NCI-H187 treated with DMSO at 0.1 percent for 48 hours (cell line): ENCODE data around the gene B4GALT7.
"Not testable (repeated sequence)": the region's sequence is repeated elsewhere in the genome, so short reads cannot be mapped to it uniquely, and the experiment has no call there.

Source experiments
- DNase-seq: peaks from one replicate; lab custom pipeline; 2025; lab: John Stamatoyannopoulos, UW

B4GALT7 gene, protein sequence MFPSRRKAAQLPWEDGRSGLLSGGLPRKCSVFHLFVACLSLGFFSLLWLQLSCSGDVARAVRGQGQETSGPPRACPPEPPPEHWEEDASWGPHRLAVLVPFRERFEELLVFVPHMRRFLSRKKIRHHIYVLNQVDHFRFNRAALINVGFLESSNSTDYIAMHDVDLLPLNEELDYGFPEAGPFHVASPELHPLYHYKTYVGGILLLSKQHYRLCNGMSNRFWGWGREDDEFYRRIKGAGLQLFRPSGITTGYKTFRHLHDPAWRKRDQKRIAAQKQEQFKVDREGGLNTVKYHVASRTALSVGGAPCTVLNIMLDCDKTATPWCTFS

DNA sequence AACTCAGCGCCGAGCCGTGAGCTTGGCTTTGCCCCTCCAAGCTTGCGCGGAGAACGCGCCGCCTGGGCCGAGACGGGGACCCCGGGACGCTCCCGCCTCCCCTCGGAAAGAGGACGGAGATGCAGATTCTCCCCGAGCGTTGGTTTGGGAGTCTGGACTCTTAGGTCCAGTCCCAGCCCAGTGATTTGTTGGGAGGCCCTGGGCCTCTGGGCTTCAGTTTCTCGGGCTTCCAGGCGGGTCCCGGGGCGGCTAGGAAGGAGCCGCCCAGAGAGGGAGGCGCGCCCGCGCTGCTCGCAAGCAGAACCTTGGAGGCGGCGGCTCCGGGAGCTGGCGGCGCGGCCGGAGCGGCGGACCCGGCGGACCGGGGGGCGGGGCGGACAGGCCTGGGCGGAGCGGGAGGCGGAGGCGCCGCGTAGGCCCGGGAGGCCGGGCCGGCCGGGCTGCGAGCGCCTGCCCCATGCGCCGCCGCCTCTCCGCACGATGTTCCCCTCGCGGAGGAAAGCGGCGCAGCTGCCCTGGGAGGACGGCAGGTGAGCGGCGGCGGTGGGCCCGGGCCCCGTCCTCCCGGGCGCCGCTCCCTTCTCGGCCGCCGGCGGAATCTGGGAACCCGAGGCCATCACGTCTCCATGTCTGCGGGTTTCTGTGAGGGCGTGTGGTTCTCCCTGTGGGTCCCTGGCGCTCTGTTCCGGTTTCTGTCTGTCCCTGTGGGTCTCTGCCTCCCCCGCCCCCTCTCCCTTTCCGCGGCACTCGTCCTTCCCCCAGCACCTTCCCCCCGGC lies at the start of gene B4GALT7:
TSS of gene B4GALT7 (plus strand) at position 402 of the 777 bp plus-strand sequence. CDS start at position 481, 79 bp downstream.
- DNase-seq = no peak

DNA sequence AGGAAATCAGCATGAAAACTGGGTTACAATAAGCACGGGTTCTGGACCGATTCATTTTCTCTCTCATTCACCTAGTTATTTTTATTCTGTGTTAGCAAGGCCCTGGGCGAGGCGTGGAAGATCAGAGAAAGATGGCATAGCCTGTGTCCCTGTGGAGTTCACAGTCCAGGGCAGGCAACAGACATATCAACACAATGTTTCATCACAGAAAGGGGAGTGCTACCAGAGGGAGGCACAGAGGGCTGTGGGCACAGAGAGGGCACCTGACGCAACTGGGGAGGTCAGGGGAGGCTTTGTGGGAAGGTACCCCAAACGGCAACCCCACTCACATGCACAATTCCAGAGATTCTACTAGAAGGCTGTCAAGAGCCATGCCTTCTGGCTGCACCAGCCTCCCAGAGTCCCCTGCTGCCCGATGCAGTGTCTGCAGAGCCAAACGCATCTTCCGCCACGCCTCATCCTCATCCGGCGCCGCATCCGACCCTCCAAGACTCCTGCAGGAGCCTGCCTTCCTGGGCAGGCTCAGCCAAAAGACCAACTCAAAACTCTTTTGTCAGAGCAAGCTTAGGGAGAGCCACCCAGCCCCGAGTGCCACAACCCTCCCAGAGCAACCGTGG lies 47.0 kb upstream of the B4GALT7 start:
- DNase-seq = no peak

DNA sequence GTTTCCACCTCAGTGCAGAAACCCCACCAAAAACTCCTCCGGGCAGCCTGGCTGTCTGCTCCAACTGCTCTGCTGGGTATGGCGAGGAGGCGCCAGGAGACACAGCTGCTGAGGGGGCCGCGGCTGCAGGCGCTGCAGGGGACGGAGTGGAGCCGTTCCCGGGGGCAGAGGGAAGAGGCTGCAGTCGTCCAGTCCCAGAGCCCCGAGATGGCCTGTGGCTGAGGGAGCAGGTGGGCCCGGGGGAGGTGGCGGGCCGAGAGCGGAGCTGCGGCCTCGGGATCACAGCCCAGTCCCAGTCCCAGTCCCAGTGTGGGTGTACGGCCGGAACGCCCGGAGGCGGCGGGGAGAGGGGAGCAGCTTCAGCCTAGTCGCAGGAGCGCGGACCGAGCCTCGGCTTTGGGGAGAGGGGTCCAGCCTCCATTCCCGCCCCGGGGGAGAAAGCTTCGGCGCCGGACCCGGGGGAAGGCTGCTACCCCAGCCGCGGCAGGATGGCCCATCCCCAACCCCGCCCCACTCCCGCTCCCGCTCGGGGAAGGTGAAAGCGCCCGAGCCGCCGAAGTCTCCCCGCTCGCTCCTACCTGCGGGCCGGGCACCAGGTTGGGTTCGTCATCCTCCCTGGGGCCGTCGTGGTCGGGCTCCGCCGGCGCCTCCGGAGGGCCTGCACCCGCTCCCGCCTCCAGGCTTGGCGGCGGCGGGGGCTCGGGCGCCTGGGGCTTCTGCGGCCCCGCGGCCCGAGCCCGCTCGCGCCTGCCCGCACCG lies 46.1 kb upstream of the B4GALT7 start:
- no peak for DNase-seq

DNA sequence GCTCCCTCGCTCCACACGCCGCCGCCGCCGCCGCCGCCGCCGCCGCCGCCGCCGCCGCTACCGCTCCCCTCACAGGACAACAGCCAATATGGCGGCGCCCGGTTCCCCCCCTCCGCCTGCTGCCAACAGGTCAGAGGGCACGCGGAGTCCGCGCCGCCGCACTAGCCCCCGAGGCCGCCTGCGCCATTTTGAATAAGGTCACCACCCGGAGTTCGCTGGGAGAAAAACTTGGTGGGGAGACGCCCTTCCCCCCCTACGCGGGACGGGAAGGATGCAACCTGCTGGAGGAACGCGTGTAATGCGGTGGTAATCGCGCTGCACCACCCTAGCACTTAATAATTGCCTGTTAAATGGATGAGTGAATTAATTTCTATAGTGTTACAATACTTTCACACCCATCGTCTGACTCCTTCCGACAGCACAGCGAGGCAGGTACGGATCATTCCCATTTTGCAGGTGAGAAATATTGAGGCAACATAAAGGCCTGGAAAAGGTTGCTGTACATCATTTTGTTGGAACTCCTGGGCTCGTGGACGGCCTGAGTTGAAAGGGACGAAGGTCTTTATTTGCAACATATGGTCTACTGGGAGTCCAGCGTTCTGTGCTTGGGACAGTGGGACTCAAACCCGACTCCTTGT lies 45.3 kb upstream of the B4GALT7 start, which contains the start of gene FAM193B:
TSS of gene FAM193B (minus strand) at position 90 of the 638 bp plus-strand sequence. CDS start 105 bp downstream, outside the sequence.
- DNase-seq = peak; percentile 8

DNA sequence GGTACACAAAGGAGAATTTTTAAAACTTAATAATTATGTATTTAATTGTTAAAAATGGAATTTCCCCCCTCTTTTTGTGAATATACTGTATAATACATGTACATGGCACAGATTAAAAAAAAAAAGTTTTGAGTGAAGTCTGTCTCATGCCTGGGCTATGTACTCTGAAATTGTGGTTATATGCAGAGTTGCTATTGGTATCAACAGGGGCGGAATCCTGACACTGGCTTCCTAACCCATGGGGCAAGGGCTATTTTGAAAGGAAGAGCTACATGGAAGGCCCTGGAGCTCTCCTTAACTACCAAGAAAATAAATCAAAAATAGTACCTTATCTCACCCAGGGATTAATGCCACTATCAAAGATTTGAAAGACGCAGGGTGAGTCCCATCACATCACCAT lies 44.7 kb upstream of the B4GALT7 start:
- DNase-seq = no peak

DNA sequence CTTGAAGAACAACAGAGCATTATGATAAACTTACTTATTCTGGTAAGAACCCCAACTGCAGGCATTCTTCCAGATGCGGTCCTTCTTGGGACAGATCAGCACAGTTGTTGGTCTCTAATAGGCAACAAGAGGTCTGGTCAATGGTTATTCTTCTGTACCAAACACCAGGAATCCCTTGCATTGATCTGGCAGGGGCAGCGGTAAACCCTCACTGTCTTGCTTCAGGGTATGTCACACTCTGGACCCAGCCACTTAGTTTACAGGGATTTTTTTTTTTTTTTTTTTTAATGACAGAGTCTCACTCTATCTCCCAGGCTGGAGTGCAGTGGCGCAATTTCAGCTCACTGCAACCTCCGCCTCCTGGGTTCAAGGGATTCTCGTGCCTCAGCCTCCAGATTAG lies 44.3 kb upstream of the B4GALT7 start:
- DNase-seq = no peak

DNA sequence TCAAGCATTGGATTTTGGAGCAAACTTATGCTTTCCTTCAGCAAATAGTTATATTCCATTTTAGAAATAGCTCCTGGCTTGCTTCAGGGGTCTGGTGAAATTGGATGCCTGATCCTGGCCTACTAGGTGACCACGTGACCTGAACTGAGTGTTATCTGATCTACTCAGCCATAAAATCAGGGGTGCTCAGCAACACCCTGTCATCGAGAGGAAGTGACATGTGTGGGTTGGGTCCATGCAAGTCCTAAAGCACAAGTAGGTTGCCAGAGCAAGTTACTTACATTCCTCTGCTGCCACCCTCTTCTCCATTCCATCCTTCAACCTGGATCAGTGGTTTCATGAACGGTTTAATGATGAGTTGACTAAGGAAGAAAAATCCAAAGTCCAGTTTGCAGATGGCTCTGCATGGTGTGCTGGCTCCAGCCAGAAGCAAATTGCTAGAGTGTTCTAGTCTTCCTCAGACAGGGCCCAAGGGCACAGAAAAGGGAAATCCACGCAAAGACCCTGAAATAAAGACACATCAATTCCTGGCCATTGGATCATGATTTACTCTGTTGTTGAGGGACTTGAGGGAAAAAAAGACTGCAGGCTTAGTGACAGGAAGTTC lies 42.8 kb upstream of the B4GALT7 start:
- no peak for DNase-seq

DNA sequence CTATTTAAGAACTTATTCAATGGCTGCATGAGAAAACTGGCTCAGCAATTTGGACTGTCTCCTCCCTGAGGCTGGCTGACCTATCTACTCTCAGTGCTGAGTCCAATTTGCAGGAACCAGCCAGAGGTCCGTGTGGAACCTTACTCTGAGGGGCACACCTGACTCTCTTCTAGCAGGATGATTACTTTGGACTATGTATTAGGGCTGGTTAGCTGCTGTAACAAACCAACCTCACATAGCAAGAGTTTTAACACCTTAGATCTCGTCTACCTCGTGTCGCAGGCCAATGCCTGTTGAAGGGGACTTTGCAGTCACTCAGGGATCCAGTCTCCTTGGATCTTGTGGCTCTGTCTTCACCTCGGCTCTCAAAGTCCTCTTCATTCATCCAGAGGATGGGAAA lies 42.1 kb upstream of the B4GALT7 start:
- no peak for DNase-seq

DNA sequence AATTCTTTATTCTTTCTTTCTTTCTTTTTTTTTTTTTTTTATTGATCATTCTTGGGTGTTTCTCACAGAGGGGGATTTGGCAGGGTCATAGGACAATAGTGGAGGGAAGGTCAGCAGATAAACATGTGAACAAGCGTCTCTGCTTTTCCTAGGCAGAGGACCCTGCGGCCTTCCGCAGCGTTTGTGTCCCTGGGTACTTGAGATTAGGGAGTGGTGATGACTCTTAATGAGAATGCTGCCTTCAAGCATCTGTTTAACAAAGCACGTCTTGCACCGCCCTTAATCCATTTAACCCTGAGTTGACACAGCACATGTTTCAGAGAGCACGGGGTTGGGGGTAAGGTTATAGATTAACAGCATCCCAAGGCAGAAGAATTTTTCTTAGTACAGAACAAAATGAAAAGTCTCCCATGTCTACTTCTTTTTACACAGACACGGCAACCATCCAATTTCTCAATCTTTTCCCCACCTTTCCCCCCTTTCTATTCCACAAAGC lies 40.4 kb upstream of the B4GALT7 start:
- not testable (repeated sequence) for DNase-seq

DNA sequence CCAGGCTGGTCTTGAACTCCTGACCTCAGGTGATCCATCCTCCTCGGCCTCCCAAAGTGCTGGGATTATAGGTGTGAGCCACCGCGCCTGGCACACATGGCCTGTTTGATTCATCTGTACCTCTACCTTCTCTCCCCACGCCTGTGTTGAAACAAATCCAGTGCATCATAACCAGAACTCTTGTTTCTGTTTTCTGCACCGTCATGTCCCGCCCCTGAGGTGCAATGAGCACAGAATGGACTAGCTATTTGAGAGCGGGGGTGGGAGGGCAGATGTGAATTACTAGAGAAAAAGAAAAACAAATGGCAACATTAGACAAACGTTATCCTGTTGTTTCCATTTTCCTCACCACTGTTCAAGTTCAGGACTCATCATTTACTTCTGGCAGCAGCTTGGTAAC lies 34.9 kb upstream of the B4GALT7 start:
- DNase-seq = no peak

DNA sequence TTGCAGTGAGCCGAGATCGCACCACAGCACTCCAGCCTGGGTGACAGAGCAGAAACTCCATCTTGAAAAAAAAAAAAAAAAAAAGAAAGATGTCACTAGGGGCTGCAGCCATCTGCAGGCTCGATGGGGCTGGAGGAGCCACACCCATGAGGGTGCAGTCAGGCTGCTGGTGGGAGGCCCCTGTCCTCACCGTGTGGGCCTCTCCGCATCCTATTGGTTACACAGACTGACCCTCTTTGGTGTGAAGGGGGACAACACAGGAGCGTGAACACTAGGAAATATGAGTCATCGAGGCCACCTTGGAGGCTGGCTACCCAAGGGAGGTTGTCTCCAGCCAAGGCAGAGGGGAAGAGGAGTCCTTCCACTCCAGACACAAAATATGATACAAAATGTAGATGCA lies 31.6 kb upstream of the B4GALT7 start:
- no peak for DNase-seq

DNA sequence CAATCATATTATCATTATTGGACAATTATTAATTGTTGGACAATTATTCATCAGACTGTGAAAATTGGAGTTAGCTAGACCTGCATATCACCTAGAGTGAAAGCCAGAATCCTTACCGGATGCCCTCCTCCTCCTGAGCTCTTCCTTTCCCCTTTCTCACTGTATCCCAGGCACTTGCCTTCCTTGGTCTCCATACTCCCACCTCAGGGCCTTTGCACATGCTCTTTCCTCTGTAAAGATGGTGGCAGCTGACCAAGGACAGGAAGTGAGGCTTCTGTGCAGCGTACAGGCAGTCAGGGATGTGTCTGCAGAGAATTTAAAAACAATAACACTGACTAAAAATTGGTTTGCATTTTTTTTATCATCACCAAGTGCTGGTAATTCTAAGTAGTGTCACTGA lies 30.0 kb upstream of the B4GALT7 start:
- DNase-seq = no peak

DNA sequence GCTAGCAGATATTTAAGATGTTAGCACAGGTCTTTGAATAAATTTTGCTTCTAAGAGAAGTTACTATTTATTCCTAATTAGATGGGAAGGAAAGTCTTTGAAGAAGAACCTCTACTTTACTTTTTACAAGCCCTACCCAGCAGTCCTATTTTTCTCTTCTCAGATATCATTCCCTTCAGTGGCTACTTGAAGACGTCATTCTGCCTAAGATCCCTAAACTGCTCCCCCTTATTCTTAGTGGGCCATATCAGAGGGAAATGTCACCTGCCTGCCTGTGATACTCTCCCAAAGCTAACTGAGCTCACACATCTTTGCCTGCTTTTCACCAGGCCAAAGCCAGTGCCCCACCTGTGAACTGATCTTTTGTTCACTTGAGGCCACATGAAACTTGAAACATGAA lies 24.4 kb upstream of the B4GALT7 start:
- DNase-seq = no peak

DNA sequence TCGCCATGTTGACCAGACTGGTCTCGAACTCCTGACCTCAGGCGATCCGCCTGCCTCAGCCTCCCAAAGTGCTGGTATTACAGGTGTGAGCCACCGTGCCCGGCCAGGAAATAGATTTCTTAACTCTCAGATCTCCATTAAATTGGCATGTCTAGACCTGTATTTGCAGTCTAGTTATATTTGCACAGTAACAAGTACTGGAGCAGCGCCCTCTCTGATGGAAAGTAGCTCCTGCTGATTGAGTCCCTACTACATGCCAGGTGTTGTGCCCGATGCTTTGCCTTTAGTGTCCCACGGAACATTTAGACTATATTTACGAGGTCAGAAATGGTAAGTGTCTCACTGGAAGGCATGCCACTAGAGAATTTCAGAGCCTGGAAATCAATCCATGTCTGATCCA lies 23.8 kb upstream of the B4GALT7 start:
- DNase-seq = no peak

DNA sequence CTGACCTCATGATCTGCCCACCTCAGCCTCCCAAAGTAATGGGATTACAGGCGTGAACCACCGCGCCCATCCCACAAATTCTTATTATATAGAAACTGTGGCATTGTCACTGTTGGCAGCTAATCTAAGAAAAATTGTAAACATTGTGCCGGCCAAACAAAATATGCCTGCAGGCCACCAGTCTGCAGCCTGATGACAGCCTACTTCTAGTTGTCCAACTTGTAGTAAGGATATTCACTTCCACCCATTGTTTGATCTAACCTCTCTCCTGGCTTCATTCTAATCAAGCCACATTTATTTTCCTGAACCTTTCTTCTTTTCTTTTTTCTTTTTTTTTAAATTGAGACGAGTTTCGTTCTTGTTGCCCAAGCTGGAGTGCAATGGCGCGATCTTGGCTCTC lies 21.6 kb upstream of the B4GALT7 start:
- no peak for DNase-seq

DNA sequence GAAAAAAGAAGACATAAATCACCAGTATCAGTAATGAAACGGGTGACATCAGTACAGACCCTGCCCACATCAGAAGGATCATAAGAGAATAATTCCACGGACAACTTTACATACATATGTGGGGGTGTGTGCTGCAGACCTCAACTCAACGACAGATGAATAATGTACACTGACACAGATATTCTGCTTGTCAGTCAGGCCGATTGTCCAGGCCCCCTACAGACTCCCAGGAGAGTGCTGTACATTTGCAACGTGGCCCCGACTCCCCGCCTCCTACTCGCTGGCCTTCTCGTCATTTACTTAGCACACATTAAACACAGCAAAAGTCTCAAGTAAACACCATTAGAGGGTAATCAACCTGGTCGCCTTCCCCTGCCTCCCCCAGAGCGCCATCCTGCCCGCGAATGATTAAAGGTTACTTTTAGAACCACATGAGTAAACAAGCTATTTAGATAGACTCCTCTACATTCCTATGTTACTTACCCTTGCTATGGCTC lies 11.5 kb upstream of the B4GALT7 start:
- DNase-seq = no peak

DNA sequence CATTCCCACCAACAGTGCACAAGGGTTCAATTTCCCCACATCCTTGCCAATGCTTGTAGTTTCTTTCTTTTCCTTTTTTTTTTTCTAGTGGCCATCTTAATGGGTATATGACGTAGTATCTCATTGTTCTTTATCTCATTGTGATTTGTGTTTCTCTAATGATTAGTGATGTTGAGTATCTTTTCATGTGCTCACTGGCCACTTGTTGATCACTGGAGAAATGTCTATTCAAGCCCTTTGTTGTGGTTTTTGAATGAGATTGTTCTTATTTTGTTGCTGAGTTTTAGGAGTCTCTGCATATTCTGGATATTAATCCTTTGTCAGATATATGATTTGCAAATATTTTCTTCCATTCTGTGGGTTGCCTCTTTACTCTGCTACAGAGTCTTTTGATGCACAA lies 9.5 kb upstream of the B4GALT7 start:
- no peak for DNase-seq

DNA sequence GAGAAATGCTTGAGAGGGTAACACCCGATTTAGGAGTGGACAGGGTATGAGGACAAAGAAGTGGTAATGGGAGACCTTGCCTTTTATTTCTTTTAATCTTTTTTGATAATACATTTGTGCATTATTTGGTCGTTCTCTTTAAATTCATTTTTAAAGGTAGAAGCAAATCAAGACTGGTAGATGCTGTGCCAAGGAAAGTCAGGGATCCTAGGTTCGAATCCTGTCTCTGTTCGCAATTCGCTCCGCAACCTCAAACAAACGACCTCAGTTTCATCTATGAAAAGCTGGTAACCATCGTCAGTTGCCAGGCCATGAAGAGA lies 8.3 kb upstream of the B4GALT7 start:
- DNase-seq = no peak

DNA sequence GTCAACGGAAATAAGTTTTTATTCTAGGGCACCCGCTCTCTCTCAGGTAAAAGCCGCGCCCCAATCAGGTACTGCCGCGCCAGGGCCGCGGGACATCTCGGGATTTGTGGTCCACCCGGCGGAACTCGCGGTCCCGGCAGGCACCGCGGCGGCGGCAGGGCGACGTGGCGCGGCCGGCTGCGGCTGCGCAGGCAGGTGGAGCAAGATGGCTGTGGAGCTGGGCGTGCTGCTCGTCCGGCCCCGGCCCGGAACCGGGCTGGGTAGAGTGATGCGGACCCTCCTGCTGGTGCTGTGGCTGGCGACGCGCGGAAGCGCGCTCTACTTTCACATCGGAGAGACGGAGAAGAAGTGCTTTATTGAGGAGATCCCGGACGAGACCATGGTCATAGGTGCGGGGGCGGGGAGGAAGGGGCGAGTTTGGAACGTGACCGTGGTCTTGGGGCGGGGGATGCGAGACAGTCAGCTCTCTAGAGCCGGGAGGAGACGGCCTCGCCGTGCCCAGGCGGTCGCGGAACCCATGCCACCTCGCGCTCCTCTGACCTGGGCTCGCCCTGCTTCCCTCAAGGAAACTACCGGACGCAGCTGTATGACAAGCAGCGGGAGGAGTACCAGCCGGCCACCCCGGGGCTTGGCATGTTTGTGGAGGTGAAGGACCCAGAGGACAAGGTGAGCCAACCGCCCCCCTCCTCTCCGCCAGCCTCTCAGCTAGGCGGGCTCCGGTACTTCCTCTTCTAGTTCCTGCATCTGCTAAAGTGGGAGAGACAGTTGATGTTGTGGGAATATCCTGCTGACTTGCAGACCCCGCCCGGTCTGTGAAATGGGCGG lies 7.7 kb upstream of the B4GALT7 start, which contains the start of gene TMED9:
TSS of gene TMED9 (plus strand) at position 194 of the 825 bp plus-strand sequence. CDS start at position 206, 12 bp downstream.
- no peak for DNase-seq

DNA sequence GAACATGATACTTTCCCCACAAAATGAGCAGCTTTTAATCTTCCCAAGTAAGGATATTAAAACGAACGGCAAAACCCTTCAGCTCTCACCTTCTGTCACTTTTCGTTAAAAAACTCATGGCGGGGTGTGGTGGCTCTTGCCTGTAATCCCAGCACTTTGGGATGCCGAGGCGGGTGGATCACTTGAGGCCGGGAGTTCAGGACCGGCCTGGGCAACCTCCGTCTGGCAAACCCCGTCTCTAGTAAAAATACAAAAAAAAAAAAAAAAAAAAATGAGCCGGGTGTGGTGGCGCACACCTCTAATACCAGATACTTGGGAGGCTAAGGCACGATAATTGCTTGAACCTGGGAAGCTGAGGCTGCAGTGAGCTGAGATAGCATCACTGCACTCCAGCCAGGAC lies 7.0 kb upstream of the B4GALT7 start:
- no peak for DNase-seq
